HEK293T (cell line): ENCODE measurements around the gene CDH8.

Experiments
- ARNT ChIP-seq: fragments of 450-650 bp; IDR thresholded peaks from 2 replicates; pipeline ENCODE4 v1.6.1; 2017; ENCODE audit warnings: mild to moderate bottlenecking
- CTBP1 ChIP-seq: fragments of 450-650 bp; IDR thresholded peaks from 2 replicates; pipeline ENCODE4 v1.6.1; 2016; ENCODE audit warnings: borderline replicate concordance
- NFRKB ChIP-seq: fragments of 450-650 bp; IDR thresholded peaks from 2 replicates; pipeline ENCODE4 v1.6.1; 2016; ENCODE audit warnings: mild to moderate bottlenecking, moderate library complexity
- ZNF384 ChIP-seq: fragments of 450-650 bp; IDR thresholded peaks from 2 replicates; pipeline ENCODE4 v1.6.1; 2016

- TF ChIP-seq ARNT (no peak), ZNF384 (no peak), CTBP1 (no peak), NFRKB (no peak)
These were observed 16.4 kb downstream of the CDH8 start for GRCh38 chr16:62019851-62020250.
